DOHH2 (cell line): ENCODE measurements around the gene SRRM2.

Source experiments
- CTCF ChIP-seq: fragments of 200-600 bp; sonication (generic); IDR thresholded peaks from one replicate; pipeline ENCODE4 v1.5.1; 2014; ENCODE audit warnings: antibody characterized with exemption, mild to moderate bottlenecking, low read depth, low read length; ENCODE audit not compliant: poor library complexity, severe bottlenecking
- EZH2phosphoT487 ChIP-seq: fragments of 200-600 bp; sonication (generic); IDR thresholded peaks from 2 replicates; pipeline ENCODE4 v1.6.1; 2017; ENCODE audit warnings: borderline replicate concordance, mild to moderate bottlenecking, antibody characterized with exemption, low read length, moderate library complexity, mixed read lengths

GRCh38 chr16:2748757-2749455, 3.5 kb upstream of the SRRM2 start:
- no peak for TF ChIP-seq CTCF
- no peak for TF ChIP-seq EZH2phosphoT487
